Activated naive CD4-positive, alpha-beta T cell treated with anti-CD3 and anti-CD28 coated beads, Interleukin-2, amount 50 U/mL, for 16 hours (primary cell): ENCODE data around the gene ADAMTSL5.
A peak's percentile ranks its signal among the peaks of the same experiment; 100 is the strongest.

Experiments
- DNase-seq: peaks from one replicate; pipeline ENCODE4 v3.0.0-alpha.2; 2020

The ADAMTSL5 gene

GRCh38 chr19:1495051-1495798 is 17.6 kb downstream of the ADAMTSL5 start:
- no peak for DNase-seq

- no peak for DNase-seq
Observed at GRCh38 chr19:1494115-1494815, 18.6 kb downstream of the ADAMTSL5 start.

- DNase-seq, result no peak
Observed at GRCh38 chr19:1492474-1493006, 20.3 kb downstream of the ADAMTSL5 start.

GRCh38 chr19:1491849-1492170 is 21.0 kb downstream of the ADAMTSL5 start:
- no peak for DNase-seq

- DNase-seq, result no peak
Observed at GRCh38 chr19:1491114-1491848, 21.5 kb downstream of the ADAMTSL5 start, which contains the start of gene REEP6. Gene REEP6 (plus strand): TSS chr19:1491181. CDS start chr19:1491270, 89 bp downstream.

- peak; percentile 93 for DNase-seq
Observed at GRCh38 chr19:1490311-1491113, 22.3 kb downstream of the ADAMTSL5 start, which contains the start of gene PCSK4. Gene PCSK4 (minus strand): TSS chr19:1490350. CDS start chr19:1490346, 4 bp downstream.

- DNase-seq, result peak; percentile 14
Observed at GRCh38 chr19:1489463-1490310, 23.1 kb downstream of the ADAMTSL5 start.

- DNase-seq, result no peak
Observed at GRCh38 chr19:1488282-1488601, 24.6 kb downstream of the ADAMTSL5 start.

- no peak for DNase-seq
Observed at GRCh38 chr19:1487576-1488281, 25.1 kb downstream of the ADAMTSL5 start.

GRCh38 chr19:1486720-1487575 is 25.9 kb downstream of the ADAMTSL5 start:
- no peak for DNase-seq

GRCh38 chr19:1483979-1484428 is 28.8 kb downstream of the ADAMTSL5 start:
- DNase-seq, result no peak

- DNase-seq, result peak; percentile 10
Observed at GRCh38 chr19:1483131-1483978, 29.5 kb downstream of the ADAMTSL5 start.

- peak; percentile 9 for DNase-seq
Observed at GRCh38 chr19:1482361-1483130, 30.3 kb downstream of the ADAMTSL5 start.

- DNase-seq, result peak; percentile 9
Observed at GRCh38 chr19:1481893-1482360, 30.9 kb downstream of the ADAMTSL5 start.

- no peak for DNase-seq
Observed at GRCh38 chr19:1481224-1481892, 31.5 kb downstream of the ADAMTSL5 start.

- peak; percentile 94 for DNase-seq
Observed at GRCh38 chr19:1478934-1479707, 33.7 kb downstream of the ADAMTSL5 start, which contains the start of gene C19orf25. Gene C19orf25 (minus strand): TSS chr19:1479215. CDS start chr19:1478903, 312 bp downstream.
